NCI-H345 treated with DMSO at 0.1 percent for 48 hours (cell line): ENCODE results near the gene RBFOX2.
"Not testable (repeated sequence)": the region's sequence is repeated elsewhere in the genome, so short reads cannot be mapped to it uniquely, and the experiment has no call there.

ENCODE experiments used
- DNase-seq: peaks from one replicate; lab custom pipeline; 2025; ENCODE audit not compliant: unreplicated experiment; lab: John Stamatoyannopoulos, UW

RBFOX2 gene, protein sequence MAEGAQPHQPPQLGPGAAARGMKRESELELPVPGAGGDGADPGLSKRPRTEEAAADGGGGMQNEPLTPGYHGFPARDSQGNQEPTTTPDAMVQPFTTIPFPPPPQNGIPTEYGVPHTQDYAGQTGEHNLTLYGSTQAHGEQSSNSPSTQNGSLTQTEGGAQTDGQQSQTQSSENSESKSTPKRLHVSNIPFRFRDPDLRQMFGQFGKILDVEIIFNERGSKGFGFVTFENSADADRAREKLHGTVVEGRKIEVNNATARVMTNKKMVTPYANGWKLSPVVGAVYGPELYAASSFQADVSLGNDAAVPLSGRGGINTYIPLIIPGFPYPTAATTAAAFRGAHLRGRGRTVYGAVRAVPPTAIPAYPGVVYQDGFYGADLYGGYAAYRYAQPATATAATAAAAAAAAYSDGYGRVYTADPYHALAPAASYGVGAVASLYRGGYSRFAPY

GRCh38 chr22:36028646-36029405 lies at the start of gene RBFOX2:
Gene RBFOX2, minus strand, starts transcription at chr22:36028824. Its CDS starts 399 bp downstream, at chr22:36028425.
- DNase-seq = peak; percentile 88

DNA sequence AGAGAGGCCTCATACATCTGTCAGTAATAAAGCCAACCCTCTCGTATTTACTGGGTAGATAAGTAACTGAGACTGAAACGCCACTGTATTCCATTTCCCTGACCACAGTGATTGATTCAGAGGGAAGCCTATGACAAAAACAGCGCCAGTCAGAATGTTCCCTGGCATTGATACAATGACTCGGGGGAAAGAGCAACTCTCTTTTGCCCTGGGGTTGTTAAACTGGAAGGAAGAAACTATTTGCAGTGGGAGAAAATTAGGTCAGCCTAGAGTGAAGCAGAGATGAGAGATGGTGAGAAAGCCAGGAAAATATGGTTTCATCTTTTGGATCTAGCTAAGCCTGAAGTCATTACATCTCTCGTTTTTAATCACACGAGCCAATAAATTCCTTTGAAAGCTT lies 48.6 kb upstream of the RBFOX2 start:
- DNase-seq = no peak

DNA sequence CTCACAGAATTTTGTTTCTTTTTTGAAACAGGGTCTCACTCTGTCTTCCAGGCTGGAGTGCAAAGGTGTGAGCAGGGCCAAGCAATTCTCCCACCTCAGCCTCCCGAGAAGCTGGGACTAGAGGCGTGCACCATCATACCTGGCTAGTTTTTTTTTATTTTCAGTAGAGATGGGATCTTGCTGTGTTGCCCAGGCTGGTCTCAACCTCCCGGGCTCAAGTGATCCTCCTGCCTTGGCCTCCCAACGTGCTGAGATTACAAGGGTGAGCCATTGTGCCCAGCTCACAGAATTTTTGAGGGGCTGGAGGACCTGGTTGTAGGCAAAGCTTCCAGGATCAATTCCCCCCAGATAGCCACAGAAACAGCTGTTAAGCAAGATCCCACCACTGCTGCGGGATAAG lies 47.1 kb upstream of the RBFOX2 start:
- DNase-seq = no peak

GRCh38 chr22:36075230-36075629 lies 46.6 kb upstream of the RBFOX2 start:
- no peak for DNase-seq

GRCh38 chr22:36073476-36073875 lies 44.9 kb upstream of the RBFOX2 start:
- no peak for DNase-seq

DNA sequence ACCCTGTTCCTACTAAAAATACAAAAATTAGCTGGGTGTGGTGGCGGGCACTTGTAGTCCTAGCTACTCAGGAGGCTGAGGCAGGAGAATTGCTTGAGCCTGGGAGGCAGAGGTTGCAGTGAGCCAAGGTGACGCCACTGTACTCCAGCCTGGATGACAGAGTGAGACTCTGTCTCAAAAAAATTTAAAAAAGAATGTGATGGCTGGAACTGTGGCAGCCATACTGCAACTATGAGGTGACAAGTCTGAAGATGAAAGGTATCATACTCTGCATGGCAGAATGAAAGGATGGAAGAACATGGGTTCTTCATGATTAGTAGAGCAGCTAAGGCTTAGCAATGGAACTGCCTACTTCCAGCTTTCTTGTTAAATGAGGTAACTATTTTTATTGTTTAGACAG lies 42.0 kb upstream of the RBFOX2 start:
- not testable (repeated sequence) for DNase-seq

GRCh38 chr22:36069368-36069767 lies 40.7 kb upstream of the RBFOX2 start:
- DNase-seq = no peak

- no peak for DNase-seq
These were observed 40.2 kb upstream of the RBFOX2 start for GRCh38 chr22:36068776-36069344.

DNA sequence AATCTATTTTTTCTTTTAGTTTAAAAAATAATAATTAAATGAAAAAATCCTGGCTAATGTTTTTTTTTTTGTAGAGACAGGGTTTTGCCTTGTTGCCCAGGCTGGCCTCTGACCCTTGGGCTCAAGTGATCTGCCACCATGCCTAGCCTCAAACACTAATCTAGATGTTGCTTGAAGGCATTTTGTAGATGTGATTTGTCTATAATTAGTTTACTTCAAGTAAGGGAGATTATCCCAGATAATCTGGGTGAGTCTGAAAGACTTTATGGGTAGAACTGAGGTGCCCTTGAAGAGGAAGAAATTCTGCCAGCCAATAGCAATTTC lies 38.6 kb upstream of the RBFOX2 start:
- no peak for DNase-seq

GRCh38 chr22:36065775-36066544 lies 37.3 kb upstream of the RBFOX2 start:
- peak; percentile 71 for DNase-seq

GRCh38 chr22:36065462-36065774 lies 36.8 kb upstream of the RBFOX2 start:
- DNase-seq = no peak

DNA sequence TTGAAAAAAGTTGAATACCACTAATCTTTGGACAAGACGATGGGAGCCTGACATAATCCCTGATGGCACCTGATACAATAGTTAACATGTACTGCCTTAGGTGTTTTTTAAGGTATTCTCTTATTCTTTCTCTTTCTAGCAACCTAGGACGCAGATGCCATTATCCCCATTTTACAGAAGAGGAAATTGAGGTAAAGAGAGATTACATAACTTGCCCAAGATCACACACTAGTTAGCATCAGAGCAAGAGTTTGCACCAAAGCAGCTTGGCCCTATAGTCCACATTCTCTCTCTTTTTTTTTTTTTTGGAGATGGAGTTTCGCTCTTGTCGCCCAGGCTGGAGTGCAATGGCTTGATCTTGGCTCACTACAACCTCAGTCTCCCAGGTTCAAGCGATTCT lies 35.7 kb upstream of the RBFOX2 start:
- DNase-seq = no peak

GRCh38 chr22:36056980-36057379 lies 28.4 kb upstream of the RBFOX2 start:
- no peak for DNase-seq

DNA sequence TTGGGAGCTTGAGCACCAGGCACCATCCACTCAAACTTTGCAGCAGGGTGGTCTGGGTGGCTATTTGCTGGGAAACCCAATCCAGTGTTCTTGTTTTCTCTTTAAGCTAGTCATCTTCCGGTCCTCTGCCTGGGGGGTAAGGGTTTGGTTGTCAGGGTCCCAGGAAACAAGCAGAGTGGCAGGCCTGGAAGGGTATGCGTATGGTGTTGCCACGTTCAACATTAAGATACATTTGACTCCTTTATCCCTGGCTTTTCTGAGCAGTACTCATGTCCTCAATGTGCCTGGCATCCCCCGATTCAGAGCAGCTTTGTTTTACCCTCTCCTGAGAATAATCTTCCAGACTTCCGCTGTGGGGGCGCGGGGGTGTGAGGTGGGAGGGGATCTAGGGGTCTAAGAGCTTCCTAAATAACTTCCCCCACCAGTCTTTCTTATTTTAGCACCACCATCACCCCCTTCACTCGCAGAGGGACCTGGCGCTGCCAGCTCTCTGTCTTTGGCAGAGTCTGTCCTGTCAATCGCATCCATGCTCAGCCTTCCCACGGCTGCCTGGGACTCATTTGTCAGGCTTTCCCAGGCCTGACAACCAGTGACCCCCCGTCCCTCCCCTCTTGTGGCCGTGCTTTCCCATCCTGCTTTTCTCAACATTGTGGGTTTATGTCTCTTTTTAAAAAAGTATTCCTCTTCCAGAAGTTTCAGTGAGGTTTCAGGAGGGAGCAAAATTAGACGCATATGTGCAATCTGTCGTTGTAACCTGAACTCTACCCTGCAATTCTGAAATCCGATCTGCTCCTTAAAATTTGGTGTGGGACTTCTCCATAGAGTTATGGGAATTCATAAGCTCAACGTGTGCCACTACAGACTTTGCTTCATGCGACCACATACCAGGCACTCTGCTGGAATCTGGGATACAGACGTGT lies 27.0 kb upstream of the RBFOX2 start:
- DNase-seq = no peak

- DNase-seq = not testable (repeated sequence)
These were observed 25.8 kb upstream of the RBFOX2 start for GRCh38 chr22:36054446-36054845.

GRCh38 chr22:36053242-36054147 lies 24.9 kb upstream of the RBFOX2 start:
- no peak for DNase-seq

DNA sequence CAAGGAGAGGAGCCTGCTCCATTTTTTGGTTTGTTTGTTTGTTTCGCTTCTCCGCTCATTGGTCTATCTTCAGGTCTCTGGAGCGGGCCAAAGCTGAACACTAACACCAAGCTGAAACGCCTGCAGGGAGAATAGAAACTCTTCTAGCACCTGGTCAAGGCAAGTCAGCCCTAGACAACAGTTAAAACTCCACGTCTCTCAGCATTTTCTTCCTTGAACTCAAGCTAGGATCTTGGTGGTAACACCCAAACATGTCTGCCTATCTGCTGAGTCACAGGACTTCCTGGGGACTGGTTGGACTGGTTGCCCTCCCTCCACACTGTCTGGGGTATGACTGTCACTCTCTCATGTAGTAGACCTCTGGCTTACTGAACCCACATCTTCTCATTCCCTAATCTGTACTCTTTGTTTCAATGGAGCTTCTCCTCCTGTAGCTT lies 23.9 kb upstream of the RBFOX2 start:
- no peak for DNase-seq

DNA sequence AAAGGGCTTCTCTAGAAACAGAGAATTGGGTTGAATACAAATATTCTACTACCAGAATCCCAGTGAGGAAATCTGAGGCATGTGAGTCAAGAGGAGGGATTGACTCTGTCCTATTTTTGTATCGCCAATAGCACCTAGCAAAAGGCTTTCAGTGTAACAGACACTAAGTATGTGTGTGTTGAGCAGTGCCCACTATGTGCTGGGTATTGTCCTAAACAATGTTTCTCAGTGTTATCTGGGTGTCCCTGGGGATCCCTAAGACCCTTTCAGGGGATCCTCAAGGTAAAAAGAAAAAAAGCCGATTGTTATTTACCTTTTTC lies 21.0 kb upstream of the RBFOX2 start:
- DNase-seq = no peak

GRCh38 chr22:36048911-36049677 lies 20.5 kb upstream of the RBFOX2 start:
- no peak for DNase-seq
